Measurements from ENCODE around the gene JADE2. TPM values are rescaled to one million over a fixed set of nuclear protein-coding genes. Genes with fewer than 3 reads are reported as not detected.

JADE2 gene
- total and polyA plus RNA-seq, 2 experiments from 2014 or later = 14.9 to 35.4 TPM

- peak overlapping the region; percentile 88 for H3K27ac ChIP-seq
- TF ChIP-seq EZH2 (IDR thresholded peaks at IDR 0.05; ENCODE audit: borderline replicate concordance) = no peak
- no peak for TF ChIP-seq EZH2phosphoT487 (IDR thresholded peaks at IDR 0.05; ENCODE audit: low read depth, severe bottlenecking, unreplicated experiment)
- no peak for TF ChIP-seq CTCF (IDR thresholded peaks at IDR 0.05; ENCODE audit: poor library complexity)
- no peaks in the 10 kb centered on the region for H3K36me3 ChIP-seq (replicated peaks; ENCODE audit: insufficient read depth, low read depth)
Observed at GRCh38 chr5:134608555-134608954, 83.1 kb downstream of the JADE2 start.

GRCh38 chr5:134609232-134609851 is 83.9 kb downstream of the JADE2 start:
- H3K9me3 ChIP-seq (ENCODE audit: low read depth) = no peaks in the 10 kb centered on the region
- H3K27me3 ChIP-seq = no peaks in the 10 kb centered on the region
- peaks cover 8% of the 10 kb centered on the region for H3K79me2 ChIP-seq
- no peaks in the 10 kb centered on the region for H3K9me2 ChIP-seq (replicated peaks; ENCODE audit: insufficient read depth)
- WGBS (ENCODE audit: low lambda C conversion rate, missing lambda C conversion rate) = 66% methylated on average over 3 of the region's 3 CpGs
- H3K4me2 ChIP-seq = peak overlapping the region; percentile 56
- H3K36me3 ChIP-seq (replicated peaks; ENCODE audit: insufficient read depth, low read depth) = no peaks in the 10 kb centered on the region
- peak; percentile 43 for DNase-seq (ENCODE audit: low spot score)
- peak overlapping the region; percentile 88 for H3K27ac ChIP-seq
- H2AFZ ChIP-seq = no peak overlapping the region
- no peak overlapping the region for H3K4me3 ChIP-seq
- peaks cover 9% of the 10 kb centered on the region for H3K4me1 ChIP-seq (ENCODE audit: insufficient read depth)
- no peaks in the 10 kb centered on the region for H4K20me1 ChIP-seq (ENCODE audit: insufficient read depth, poor library complexity, severe bottlenecking)
- TF ChIP-seq EZH2 (IDR thresholded peaks at IDR 0.05; ENCODE audit: borderline replicate concordance) (no peak), EZH2phosphoT487 (IDR thresholded peaks at IDR 0.05; ENCODE audit: low read depth, severe bottlenecking, unreplicated experiment) (no peak), CTCF (IDR thresholded peaks at IDR 0.05; ENCODE audit: poor library complexity) (no peak)

More at GRCh38 chr5:134608555-134608954, 83.1 kb downstream of the JADE2 start:
- Histone ChIP-seq H3K4me1 (ENCODE audit: insufficient read depth) (peaks cover 9% of the 10 kb centered on the region), H2AFZ (no peak overlapping the region), H3K9me2 (replicated peaks; ENCODE audit: insufficient read depth) (no peaks in the 10 kb centered on the region), H3K27me3 (no peaks in the 10 kb centered on the region), H3K4me3 (no peak overlapping the region), H4K20me1 (ENCODE audit: insufficient read depth, poor library complexity, severe bottlenecking) (no peaks in the 10 kb centered on the region), H3K79me2 (peaks cover 8% of the 10 kb centered on the region), H3K4me2 (peak overlapping the region; percentile 56), H3K9me3 (ENCODE audit: low read depth) (no peaks in the 10 kb centered on the region)
- 90% methylated on average over 3 of the region's 3 CpGs for WGBS (ENCODE audit: low lambda C conversion rate, missing lambda C conversion rate)
- no peak for DNase-seq (ENCODE audit: low spot score)

- DNase-seq (ENCODE audit: low spot score) = no peak
Observed at GRCh38 chr5:134610725-134611124, 85.3 kb downstream of the JADE2 start.

More at GRCh38 chr5:134610725-134611124, 85.3 kb downstream of the JADE2 start:
- Histone ChIP-seq H3K4me3 (no peak overlapping the region), H3K27me3 (no peaks in the 10 kb centered on the region), H3K9me2 (replicated peaks; ENCODE audit: insufficient read depth) (no peaks in the 10 kb centered on the region), H3K9me3 (ENCODE audit: low read depth) (no peaks in the 10 kb centered on the region), H3K4me2 (peak overlapping the region; percentile 30), H3K27ac (peak overlapping the region; percentile 88), H3K79me2 (peaks cover 8% of the 10 kb centered on the region), H4K20me1 (ENCODE audit: insufficient read depth, poor library complexity, severe bottlenecking) (no peaks in the 10 kb centered on the region), H2AFZ (no peak overlapping the region), H3K4me1 (ENCODE audit: insufficient read depth) (peaks cover 9% of the 10 kb centered on the region), H3K36me3 (replicated peaks; ENCODE audit: insufficient read depth, low read depth) (no peaks in the 10 kb centered on the region)
- TF ChIP-seq CTCF (IDR thresholded peaks at IDR 0.05; ENCODE audit: poor library complexity) = no peak
- no peak for TF ChIP-seq EZH2 (IDR thresholded peaks at IDR 0.05; ENCODE audit: borderline replicate concordance)
- no peak for TF ChIP-seq EZH2phosphoT487 (IDR thresholded peaks at IDR 0.05; ENCODE audit: low read depth, severe bottlenecking, unreplicated experiment)
